HG03520 (cell line): ENCODE measurements around the gene RAB35.
"Not testable (repeated sequence)": the region's sequence is repeated elsewhere in the genome, so short reads cannot be mapped to it uniquely, and the experiment has no call there.

Source experiments
- ATAC-seq: cut with Tn5 transposase; IDR thresholded peaks from one replicate; pipeline ENCODE4 v1.9.1; 2021; ENCODE audit warnings: mild to moderate bottlenecking, moderate library complexity; ENCODE audit not compliant: unreplicated experiment

The RAB35 gene

DNA sequence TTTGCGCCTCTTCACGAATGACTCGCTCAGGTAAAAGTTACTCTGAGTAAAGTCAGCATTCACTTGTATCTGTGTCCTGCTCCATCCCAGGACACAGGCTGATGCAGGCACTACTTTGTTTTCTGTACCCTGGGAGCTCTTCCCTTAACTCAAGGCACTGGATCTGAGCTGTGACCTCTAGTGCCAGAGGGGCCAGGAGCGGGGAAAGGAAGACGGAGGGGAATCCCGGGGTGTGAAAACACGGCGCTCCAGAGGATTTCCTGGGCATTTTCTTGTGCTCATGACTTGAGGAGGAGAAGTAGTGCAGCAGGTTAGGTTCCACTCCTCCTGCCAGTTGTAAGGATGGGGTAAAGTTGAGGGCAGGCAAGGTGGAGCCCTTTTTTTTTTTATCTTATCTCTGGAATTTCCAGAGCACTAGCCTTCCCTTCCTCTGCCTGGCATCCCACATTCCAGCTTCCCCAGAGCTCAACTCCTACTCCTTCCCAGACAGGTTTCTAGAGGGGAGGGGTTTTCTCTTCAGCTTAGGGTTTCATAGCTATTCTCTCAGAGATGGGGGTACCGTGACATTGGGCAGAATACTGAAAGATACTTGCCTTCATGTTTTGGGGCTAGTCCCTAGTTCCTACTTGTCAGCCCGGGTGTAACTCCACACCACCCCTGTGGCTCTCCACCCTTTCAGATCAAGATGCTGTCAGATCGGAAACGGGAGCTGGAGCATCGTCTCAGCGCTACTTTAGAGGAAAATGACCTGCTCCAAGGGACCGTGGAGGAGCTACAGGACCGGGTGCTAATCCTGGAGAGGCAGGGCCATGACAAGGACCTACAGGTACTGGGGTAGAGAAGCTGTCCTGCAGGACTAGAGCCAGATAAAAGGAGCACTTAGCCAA lies 52.3 kb downstream of the RAB35 start:
- no peak for ATAC-seq

DNA sequence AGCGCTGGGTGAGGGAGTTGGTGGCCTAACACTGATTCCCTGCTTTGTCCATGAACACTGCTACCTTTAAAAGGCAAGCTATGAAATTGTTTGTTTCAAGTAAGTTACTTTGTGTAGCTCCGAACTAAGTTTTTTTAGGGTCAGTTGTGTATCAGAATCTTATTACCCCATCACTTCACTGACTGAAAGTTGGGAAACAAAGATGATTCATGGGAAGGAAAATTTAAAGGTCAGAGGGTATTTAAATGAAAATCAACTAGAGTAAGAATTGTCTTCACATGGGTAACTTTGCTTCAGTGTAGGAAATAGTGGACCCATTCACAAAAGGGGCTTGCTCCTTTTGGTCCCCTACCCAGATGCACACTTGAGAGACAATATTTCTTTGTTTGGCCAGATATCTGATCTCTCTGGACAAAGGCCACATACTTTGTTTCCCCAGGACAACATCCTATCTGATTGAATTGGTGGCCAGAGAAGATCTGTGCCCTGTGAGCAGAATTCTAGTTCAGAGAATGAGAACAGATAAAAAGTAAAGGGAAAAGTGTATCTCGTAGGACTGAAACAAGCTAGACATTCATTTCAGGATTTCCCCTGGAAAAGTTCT lies 53.5 kb downstream of the RAB35 start:
- no peak for ATAC-seq

DNA sequence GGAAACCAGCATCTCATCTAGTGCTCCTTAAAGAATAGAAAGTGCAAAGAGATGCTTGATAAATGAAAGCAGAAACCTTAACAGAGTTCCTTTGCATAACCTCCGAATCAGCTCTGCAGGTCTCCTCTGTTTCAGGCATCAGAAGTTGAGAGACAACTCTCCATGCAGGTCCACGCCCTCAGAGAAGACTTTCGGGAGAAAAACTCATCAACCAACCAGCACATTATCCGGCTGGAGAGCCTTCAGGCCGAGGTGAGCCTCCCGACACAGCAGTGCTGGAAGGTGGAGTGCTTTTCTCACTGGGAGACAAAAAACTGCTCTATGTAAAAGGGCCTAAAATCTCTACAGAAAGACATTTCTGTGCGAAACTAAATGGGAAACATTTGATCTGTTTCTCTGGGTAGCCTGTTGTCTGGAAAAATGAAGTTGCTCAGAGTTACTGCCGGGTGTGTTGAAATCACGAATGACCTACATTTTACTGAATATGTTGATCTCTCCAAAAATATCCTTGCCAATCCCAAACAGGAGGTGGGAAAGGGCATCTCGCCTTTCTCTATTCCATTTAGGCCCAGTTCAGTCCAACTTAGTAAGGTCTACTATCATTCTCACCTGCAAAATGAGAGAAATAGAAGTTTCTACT lies 54.9 kb downstream of the RAB35 start:
- ATAC-seq: no peak

DNA sequence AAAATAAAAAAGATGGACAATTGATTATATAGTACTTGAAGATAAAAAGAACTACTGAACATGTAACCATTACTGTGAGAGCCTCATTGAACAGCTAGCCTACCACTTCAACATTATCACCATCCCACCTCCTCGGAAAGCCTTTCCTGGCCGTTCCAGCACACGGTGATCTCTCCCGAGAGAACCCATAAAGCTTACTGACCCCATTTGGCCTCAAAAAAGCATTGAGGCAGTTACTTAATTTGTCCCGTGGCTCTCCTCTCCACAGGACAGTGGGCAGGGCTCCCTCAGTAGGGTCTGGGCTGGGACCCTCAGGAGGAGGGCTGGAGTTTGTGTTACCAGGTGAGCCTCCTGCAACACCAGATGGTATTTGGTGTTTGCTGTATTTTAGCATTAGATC lies 55.8 kb downstream of the RAB35 start:
- ATAC-seq: no peak

DNA sequence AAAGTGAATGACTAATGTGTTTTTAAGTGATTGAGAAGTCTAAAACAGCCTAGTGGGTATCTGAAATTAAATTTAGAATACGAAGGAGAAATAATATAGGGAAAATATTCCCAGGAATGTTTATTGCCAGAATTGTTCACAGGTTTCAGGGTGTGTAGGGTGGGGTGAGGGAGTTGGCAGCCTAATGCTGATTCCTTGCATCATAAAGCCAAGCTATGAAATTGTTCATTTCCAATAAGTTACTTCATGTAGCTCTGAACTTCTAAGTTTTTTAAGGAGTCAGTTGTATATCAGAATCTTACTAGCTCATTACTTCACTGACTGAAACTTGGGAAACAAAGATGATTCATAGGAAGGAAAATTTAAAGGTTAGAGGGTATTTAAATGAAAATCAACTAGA lies 56.4 kb downstream of the RAB35 start:
- ATAC-seq: no peak

DNA sequence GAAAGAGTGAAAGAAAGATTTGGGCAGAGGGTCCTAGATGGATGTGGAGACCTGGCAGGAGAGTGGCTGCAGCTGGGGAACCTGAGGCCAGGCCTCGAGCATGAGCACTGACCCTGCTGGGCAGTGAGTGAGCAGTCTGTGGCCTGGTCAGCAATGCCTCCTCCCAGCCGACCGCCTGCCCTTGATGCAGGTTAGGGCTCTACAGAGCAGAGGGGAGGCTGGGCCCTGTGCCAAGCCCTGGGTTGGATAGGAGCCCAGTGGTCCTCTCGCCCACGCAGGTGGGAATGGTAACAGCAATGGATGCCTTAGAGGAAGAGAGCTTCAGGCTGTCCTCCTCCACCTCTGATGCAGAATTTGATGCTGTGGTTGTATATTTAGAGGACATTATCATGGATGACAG lies 59.8 kb downstream of the RAB35 start:
- ATAC-seq: no peak

DNA sequence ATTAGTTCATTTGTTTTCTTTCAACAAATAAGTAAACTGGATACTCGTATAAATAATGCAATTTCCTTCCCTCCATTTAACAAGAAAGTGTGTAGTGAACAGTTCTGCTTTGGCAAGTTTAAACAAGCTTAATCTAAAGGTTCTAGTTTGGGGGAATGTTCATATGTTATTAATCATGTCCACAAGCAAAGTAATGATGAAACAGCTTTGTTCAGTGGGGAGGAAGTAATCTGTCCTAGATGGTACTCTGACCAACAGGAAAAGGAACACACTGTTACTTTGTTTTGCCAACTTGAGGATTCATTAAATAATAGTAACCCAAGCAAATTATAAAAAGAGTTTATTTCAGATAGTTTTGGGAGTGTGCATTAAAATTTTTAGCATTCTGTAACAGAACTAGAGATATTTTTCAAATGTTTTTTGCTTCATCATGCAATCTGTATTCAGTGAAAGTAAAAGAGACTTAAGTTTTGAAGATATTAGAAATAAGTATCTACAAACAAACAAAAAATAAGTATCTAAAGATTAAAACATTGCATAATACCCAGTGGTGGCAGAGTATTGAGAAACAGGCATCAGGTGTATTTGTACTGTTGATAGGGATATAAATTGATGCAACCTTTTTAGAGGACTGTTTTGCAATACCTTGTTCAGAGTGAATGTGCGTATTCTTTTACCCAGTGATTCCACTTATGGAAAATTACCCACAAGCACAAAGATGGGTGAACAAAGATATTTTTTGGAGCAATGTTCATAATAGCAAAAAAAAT lies 61.1 kb downstream of the RAB35 start:
- ATAC-seq: no peak

DNA sequence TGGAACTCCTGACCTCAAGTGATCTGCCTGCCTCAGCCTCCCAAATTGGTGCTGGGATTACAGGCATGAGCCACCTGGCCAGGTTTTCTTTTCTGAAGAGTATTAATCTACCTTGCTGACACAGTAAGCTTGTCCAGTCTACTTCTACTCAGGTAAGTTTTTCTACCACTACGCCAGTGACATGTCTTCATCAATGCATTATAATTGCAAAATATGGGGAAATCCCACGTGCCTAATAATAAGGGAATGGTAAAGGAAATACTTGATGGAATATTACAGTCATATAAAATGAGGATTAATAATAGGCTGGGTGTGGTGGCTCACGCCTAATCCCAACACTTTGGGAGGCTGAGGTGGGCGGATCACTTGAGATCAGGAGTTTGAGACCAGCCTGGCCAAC lies 62.3 kb downstream of the RAB35 start:
- no peak for ATAC-seq

DNA sequence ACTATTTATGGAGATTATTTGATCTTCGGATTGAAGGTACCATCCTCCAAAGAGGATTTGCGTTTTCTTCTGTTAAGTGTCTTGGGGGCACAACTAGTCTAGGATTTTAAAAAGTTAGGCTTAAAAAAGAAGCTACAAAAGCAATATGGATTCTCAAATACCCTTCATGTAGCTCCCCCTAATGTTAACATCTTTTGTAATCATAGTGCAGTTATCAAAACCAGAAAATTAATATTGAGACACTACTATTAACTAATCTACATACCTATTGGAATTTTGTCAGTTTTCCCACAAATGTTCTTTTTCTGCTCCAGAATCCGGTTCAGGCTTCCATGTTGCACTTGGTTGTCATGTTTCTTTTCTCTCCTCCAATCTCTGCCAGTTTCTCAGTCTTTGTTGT lies 65.0 kb downstream of the RAB35 start:
- no peak for ATAC-seq

DNA sequence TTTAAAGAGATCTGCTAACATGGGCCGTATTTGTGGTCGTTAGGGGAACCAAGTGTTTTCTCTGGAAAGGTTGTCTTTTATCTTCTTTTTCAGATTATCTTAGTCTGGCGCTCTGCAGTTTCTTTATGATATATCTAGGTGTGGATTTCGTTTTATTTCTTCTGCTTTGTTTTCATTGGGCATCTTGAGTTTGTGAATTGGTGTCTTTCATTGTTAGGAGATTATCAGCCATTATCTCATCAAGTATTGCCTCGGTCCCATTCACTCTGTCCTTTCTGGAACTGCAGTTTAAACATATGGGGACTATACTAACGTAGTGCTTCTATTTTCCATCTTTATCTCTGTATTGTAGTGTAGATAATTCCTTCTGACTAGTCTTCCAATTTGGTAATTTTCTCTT lies 67.1 kb downstream of the RAB35 start:
- no peak for ATAC-seq

DNA sequence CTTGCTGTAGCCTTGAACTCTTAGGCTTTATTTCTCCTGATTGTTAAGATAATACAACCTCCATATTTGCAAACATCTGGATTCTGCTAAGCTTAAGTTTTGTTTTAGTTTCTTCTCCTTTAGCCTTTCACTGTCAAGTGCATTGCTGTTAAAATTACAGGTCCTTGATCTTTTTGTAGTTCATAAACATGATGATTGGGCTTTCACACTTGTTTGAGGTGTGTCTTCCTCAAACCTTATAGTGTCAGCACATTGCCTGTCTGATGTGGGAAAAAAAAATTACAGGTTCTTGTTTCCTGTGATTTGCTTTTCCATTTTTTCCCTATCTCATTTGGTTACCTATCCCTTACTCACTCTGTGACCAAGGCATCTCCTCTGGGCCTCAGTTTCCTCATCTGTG lies 68.3 kb downstream of the RAB35 start:
- no peak for ATAC-seq

DNA sequence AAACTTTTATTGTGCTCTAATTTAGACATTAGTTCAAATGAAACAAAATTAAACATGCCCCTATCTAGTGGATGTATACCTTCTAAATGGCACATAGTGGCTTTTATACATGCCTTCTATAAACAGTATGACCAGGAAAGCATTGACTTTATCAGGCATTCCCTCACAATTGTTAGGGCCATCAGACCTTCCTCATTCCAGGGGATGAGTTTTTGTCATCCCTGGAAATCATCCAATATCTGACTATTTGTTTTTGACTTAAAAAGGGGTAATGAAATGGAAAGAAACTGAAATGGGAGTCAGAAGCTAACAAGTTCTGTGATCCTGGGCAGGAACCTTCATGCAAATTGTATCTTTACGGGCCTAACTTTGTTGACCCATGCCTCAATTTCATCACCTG lies 69.5 kb downstream of the RAB35 start:
- ATAC-seq: no peak

DNA sequence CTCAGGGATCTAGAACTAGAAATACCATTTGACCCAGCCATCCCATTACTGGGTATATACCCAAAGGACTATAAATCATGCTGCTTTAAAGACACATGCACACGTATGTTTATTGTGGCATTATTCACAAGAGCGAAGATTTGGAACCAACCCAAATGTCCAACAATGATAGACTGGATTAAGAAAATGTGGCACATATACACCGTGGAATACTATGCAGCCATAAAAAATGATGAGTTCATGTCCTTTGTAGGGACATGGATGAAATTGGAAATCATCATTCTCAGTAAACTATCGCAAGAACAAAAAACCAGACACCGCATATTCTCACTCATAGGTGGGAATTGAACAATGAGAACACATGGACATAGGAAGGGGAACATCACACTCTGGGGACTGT lies 71.2 kb downstream of the RAB35 start:
- ATAC-seq: not testable (repeated sequence)
